HG03442 (cell line): ENCODE results near the gene GPR146.

Experiments
- ATAC-seq: cut with Tn5 transposase; IDR thresholded peaks from one replicate; pipeline ENCODE4 v1.9.1; 2021; ENCODE audit warnings: mild to moderate bottlenecking, moderate library complexity; ENCODE audit not compliant: unreplicated experiment

Gene GPR146

GRCh38 chr7:1056785-1057410 is 12.6 kb downstream of the GPR146 start:
- ATAC-seq = no peak

- no peak for ATAC-seq
These were observed 13.3 kb downstream of the GPR146 start for GRCh38 chr7:1057416-1058291.

GRCh38 chr7:1058311-1058710 is 14.0 kb downstream of the GPR146 start:
- ATAC-seq = no peak

GRCh38 chr7:1058821-1059199 is 14.5 kb downstream of the GPR146 start:
- no peak for ATAC-seq

- no peak for ATAC-seq
These were observed 15.1 kb downstream of the GPR146 start for GRCh38 chr7:1059200-1060091.

- ATAC-seq = no peak
These were observed 16.1 kb downstream of the GPR146 start for GRCh38 chr7:1060315-1061072.

- no peak for ATAC-seq
These were observed 16.8 kb downstream of the GPR146 start for GRCh38 chr7:1061180-1061579.

GRCh38 chr7:1062296-1063294 is 18.2 kb downstream of the GPR146 start:
- ATAC-seq = peak; percentile 65

GRCh38 chr7:1063361-1063760 is 19.0 kb downstream of the GPR146 start:
- no peak for ATAC-seq

- no peak for ATAC-seq
These were observed 20.2 kb downstream of the GPR146 start for GRCh38 chr7:1064581-1064980.

- no peak for ATAC-seq
These were observed 20.9 kb downstream of the GPR146 start for GRCh38 chr7:1065263-1065584.

- no peak for ATAC-seq
These were observed 21.4 kb downstream of the GPR146 start for GRCh38 chr7:1065585-1066241.

- ATAC-seq = no peak
These were observed 21.9 kb downstream of the GPR146 start for GRCh38 chr7:1066242-1066588.

GRCh38 chr7:1068013-1068412 is 23.7 kb downstream of the GPR146 start:
- ATAC-seq = no peak

GRCh38 chr7:1068619-1069018 is 24.3 kb downstream of the GPR146 start:
- no peak for ATAC-seq

GRCh38 chr7:1070544-1071011 is 26.2 kb downstream of the GPR146 start:
- ATAC-seq = no peak

GRCh38 chr7:1071731-1072254 is 27.4 kb downstream of the GPR146 start:
- no peak for ATAC-seq

- ATAC-seq = no peak
These were observed 29.0 kb downstream of the GPR146 start for GRCh38 chr7:1073142-1073977.
